Activated naive CD4-positive, alpha-beta T cell (primary cell): ENCODE data around the gene GNE.
"Not testable (repeated sequence)": the region's sequence is repeated elsewhere in the genome, so short reads cannot be mapped to it uniquely, and the experiment has no call there.

Experiments used
- DNase-seq, 4 experiments: peaks; one replicate each; lab custom pipeline; 2025; lab: John Stamatoyannopoulos, UW

The GNE gene, protein sequence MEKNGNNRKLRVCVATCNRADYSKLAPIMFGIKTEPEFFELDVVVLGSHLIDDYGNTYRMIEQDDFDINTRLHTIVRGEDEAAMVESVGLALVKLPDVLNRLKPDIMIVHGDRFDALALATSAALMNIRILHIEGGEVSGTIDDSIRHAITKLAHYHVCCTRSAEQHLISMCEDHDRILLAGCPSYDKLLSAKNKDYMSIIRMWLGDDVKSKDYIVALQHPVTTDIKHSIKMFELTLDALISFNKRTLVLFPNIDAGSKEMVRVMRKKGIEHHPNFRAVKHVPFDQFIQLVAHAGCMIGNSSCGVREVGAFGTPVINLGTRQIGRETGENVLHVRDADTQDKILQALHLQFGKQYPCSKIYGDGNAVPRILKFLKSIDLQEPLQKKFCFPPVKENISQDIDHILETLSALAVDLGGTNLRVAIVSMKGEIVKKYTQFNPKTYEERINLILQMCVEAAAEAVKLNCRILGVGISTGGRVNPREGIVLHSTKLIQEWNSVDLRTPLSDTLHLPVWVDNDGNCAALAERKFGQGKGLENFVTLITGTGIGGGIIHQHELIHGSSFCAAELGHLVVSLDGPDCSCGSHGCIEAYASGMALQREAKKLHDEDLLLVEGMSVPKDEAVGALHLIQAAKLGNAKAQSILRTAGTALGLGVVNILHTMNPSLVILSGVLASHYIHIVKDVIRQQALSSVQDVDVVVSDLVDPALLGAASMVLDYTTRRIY

DNA sequence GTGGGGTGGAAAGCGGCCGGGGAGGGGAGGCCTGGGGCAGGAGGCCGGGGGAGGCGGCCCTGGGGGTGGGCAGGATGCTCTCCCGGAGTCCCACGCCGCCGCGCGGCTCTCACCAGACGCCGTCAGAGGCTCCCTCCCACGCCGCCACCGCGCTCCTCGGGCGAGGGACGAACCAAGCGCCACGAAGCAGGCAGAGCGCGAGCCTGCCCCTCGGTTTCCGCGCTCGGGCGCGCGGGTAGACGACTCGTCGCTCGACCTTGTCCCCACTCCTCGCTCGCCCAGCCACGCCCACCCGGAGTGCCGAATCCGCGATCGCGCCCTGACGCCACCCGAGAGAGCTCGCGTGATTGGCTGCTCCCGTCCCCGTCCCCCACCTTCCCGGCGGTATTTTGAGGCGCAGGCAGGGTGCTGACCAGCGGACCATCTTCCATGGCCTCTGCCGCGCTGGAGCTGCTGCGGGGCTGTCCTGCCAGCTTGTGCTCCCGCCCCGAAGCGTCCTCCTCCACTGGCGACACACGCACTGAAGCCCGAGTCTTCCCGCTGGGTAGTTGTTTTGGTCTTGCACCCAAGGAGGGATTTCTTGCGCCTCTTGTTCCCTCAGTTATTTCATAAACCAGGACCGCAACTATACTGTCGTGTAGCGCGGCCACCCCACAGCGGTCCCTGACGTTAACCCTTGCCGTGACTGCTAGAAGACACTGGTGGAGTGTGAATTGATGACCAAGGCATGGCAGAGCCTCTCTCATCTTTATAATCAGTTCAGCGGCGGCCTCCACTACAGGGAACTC lies at the start of gene GNE:
Gene GNE (minus strand): TSS at position 241 of the 788 bp plus-strand sequence. CDS start 9,093 bp downstream, outside the sequence.
- peak; percentile 91 to 97 (median 95) for DNase-seq

GRCh38 chr9:36306471-36307306 lies 48.4 kb upstream of the GNE start:
- DNase-seq: no peak

- not testable (repeated sequence) for DNase-seq
Observed at GRCh38 chr9:36304366-36304765, 46.1 kb upstream of the GNE start.

DNA sequence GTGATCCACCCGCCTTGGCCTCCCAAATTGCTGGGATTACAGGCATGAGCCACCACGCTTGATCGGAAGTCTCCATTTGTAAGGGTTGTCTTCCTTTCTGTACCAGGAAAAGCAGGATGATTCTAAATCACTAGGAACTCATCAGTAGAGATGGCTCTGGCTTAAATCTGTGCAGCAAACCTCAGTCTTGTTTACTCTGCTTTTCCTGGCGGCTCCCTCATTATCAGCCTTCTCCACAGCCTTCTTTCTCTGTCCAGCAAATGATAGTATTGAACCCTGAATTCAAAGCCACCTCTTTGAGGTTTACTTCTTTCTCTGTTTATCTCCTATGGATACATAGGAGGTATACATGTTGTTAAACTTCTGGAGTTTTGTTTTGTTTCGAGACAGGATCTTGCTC lies 43.0 kb upstream of the GNE start:
- no peak for DNase-seq

DNA sequence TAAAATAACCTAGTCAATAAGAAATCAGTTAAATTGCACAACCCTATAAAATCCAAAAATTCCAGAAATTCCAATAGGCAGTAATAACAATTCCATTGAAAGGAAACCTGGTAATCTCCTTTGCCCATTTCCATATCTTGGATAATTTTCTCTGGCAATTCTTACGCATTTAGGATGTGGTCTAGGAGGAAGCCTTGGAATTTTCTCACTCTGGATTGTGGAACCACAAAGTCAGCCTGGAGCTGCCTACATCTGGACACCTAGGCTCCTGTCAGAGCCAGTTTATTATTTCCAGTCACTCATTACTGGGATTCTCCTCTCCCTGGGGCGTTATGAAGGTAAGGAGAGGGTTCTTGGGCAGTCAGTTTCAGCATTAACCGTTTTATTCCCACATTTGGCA lies 40.3 kb upstream of the GNE start:
- DNase-seq: no peak

- DNase-seq: no peak
Observed at GRCh38 chr9:36297798-36298197, 39.5 kb upstream of the GNE start.

GRCh38 chr9:36294996-36295395 lies 36.7 kb upstream of the GNE start:
- not testable (repeated sequence) for DNase-seq

DNA sequence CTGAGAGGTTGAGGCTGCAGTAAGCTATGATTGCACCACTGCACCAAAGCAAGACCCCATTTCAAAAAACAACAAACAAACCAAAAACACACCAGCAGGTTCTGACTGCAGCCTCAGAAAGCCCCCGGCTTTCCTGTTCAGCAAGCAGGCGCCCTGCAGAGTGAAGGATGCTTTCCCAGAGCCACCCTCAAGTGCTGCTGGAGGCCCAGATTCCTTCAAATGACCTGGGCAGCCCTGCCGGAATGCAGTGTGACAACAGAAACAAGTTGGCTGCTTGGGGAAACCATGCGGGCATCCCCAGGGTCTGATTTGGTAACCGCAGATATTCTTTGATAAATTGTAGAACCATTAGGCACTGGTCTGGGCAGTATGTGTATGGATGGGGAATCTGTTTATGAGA lies 35.7 kb upstream of the GNE start:
- DNase-seq: no peak

DNA sequence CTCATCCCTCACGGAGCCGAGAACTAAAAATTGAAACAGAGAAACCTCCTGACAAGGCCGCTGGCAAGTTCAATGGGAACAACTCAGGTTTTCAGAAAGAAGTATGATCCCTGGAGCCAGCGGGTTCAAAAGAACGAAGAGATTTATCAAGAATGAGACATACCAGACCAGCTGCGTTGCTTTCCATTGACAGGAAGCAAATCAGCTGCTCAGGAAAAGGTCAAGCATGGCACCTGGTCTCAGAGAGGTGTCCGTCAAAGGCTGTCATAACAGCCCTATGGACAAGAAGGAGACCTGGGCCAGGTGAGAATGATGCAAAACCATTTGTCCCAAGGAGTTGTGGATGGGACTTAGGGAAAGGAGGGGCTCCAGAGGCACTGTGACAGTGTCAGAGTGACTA lies 34.9 kb upstream of the GNE start:
- no peak for DNase-seq

DNA sequence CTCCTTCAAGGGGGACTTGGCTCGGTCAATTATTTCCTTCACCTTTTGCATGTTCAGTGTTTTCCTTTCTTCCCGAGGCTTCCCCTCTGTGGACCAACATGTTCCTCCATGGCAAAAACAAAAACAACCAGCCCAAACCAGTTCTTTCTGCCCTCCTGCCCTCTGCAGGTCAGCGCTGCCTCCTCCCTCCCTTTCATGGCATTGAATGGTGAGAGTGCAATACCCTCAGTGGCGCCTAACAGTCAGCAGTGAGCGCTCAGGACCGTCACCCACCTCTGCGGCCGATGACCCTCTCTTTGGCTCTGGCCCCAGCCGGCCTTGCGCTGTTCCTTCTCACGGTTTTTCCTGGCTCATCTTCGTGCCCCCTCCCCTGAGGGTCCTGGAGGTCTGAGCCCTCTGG lies 34.4 kb upstream of the GNE start:
- no peak for DNase-seq

DNA sequence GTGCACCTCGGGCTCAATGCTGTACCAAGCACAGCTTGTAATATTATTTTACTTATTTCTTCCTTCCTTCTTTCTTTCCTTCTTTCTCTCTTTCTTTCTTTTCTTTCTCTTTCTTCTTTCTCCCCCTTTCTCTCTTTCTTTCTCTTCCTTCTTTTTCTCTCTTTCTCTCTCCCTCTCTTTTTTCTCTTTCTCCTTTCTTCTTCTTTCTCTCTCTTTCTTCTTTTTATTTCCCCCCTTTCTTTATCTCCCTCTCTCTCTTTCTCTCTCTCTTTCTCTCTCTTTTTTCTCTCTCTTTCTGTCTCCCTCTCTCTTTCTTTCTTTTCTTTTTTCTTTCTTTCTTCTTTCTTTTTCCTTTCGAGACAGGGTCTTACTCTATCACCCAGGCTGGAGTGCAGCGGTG lies 32.7 kb upstream of the GNE start:
- no peak for DNase-seq

DNA sequence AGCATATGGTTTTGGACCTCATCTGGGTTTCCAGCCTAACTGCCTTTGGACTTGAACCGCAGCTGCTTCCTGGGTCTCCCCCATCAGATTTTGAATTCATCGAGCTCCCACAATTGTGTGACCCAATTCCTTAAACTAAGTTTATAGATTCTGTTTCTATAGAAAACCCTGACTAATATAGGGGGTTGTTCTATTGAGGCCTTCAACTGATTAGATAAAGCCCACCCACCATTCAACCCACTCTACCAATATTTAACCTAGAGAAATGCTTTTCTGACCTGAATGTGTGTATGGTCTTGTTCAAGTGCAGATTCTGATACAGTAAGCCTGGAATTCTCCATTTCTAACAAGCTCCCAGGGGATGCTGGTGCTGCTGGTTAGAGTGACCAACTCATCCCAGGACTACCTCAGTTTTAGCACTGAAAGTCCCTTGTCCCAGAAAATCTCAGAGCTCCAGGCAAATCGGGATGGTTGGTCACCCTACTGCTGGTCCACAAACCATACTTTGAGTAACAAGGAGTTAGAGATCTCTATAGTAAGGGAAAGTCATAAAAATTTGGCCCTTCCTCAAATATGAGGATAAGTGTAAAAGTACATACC lies 31.7 kb upstream of the GNE start:
- DNase-seq: no peak

GRCh38 chr9:36288070-36288469 lies 29.8 kb upstream of the GNE start:
- DNase-seq: no peak

DNA sequence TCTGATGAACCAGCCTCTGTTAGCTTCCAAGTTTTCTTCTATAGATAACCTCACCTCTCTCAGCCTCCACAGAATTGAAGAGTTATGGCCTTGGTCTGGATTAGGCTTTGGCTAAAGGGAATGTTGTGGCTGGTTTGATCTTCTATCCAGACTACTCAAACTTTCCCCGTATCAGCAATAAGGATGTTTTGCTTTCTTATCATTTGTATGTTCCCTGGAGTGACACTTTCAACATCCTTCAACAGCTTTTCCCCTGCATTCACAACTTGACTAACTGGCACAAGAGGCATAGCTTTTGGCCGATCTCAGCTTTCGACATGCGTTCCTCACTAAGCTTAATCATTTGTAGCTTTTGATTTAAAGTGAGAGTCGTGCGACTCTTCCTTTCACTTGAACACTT lies 28.1 kb upstream of the GNE start:
- no peak for DNase-seq

GRCh38 chr9:36284226-36284625 lies 26.0 kb upstream of the GNE start:
- DNase-seq: no peak

GRCh38 chr9:36282275-36282674 lies 24.0 kb upstream of the GNE start:
- DNase-seq: no peak

DNA sequence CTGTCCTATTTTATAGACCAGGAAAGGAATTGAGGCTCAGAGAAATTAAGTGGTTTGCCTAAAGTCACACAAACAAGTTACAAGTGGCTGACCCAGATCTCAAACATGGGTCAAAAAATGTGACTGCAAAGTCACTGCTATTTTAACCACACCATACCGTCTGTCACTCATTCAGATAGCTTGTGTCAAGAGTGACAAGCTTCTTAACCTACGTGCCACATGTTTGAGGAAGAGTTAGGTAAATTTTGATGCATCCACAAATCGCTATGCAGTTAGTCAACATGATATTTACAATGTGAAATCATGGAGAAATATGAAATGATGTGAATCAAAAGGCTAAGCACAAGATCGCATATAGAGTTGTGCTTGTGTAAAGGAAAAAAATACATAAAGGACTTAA lies 22.7 kb upstream of the GNE start:
- no peak for DNase-seq

DNA sequence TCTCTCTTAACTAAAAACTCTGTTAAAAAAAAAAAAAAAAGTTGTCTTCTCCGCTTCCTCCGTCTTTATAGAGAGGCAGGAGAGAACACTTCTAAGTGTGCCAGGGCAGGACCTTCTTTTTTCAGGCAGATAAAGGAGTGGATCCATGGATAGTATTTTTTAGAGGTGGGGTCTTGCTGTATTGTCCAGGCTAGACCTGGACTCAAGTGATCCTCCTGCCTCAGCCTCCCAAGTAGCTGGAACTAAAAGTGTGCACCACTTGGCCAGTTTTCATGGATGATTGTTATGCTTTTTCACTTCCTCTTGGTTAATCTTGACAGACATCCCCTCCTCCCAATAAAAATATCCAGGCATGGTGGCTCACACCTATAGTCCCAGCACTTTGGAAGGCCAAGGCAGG lies 20.0 kb upstream of the GNE start:
- DNase-seq: no peak

GRCh38 chr9:36276781-36277181 lies 18.5 kb upstream of the GNE start:
- no peak for DNase-seq

- DNase-seq: no peak
Observed at GRCh38 chr9:36276254-36276653, 18.0 kb upstream of the GNE start.

- no peak for DNase-seq
Observed at GRCh38 chr9:36275060-36275459, 16.8 kb upstream of the GNE start.
